Rectal smooth muscle tissue (tissue), 1 donor: Measurements from ENCODE around the gene RINL.
"Not testable (repeated sequence)": the region's sequence is repeated elsewhere in the genome, so short reads cannot be mapped to it uniquely, and the experiment has no call there.

Experiments used
- H3K27ac ChIP-seq: one replicate; pipeline ENCODE4 v1.7.0; 2013; ENCODE audit warnings: low read depth, low read length, inconsistent platforms
- H3K27me3 ChIP-seq: one replicate; pipeline ENCODE4 v1.7.0; 2013; ENCODE audit warnings: low read length; ENCODE audit not compliant: control insufficient read depth, insufficient read depth
- H3K36me3 ChIP-seq: one replicate; pipeline ENCODE4 v1.7.0; 2013; ENCODE audit warnings: low read length; ENCODE audit not compliant: control insufficient read depth, insufficient read depth
- H3K4me1 ChIP-seq: one replicate; pipeline ENCODE4 v1.7.0; 2013; ENCODE audit warnings: low read length; ENCODE audit not compliant: control insufficient read depth, insufficient read depth
- H3K4me3 ChIP-seq: one replicate; pipeline ENCODE4 v1.7.0; 2013; ENCODE audit warnings: low read length
- H3K9ac ChIP-seq: one replicate; pipeline ENCODE4 v1.7.0; 2013; ENCODE audit warnings: low read length

Gene RINL

DNA sequence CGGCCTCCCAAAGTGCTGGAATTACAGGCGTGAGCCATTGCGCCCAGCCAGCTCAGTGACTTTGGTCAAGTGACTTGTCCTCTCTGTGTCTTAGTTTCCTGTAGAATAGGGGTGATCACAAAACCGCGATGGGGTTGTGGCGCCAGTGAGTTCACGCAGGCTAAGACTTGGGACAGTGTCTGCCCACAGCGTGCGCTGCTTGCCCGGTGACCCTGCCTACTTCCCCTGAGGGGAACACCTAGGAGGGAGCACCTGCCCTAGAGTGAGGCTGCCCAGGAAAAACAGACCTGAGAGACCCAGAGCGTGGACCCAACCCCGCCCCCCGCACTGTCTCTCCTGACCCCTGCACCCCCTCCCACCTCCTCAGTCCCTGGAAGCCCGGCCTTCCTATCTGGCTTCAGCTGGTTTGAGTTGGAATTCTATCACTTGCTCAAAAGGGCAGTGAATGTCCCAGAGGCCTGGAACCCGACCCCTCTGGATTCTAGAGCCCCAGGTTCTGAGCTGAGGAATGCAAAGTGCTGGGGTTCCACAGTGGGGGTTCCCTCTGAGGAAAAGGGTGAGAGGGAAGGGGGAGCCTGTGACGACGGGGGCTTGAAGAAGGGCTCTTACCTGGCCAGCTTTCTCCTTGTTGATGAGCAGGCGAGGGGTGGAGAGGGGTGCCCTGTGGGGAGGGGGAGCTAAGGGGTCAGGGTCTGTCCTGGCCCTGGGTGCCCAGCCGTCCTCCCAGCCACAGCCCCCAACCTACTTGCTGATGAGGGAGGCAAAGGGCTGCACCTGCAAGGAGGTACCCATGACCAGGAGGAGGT, 2.2 kb upstream of the RINL start:
- no peak overlapping the region for H3K27ac ChIP-seq
- no peak overlapping the region for H3K4me3 ChIP-seq
- H3K27me3 ChIP-seq: no peaks in the 10 kb centered on the region
- H3K4me1 ChIP-seq: no peaks in the 10 kb centered on the region
- peaks cover 5% of the 10 kb centered on the region for H3K36me3 ChIP-seq
- no peak overlapping the region for H3K9ac ChIP-seq

DNA sequence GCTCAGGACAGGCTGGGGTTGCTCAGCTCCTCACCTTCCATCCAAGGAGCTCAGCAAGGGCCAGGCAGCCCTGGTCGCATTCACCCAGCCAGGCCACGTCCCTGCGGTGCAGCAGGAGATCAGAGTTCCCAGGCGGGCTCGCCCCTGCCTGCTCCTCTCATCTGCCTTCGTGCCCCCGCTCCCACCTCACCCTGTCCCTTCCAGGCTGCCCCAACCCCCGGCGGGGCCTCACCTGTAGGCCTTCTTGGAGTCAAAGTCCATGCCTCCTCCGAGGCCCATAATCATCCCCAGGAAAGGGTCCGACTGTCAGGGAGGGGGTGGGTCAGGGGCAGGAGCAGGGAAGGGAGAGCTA, 1.3 kb upstream of the RINL start:
- no peak overlapping the region for H3K27ac ChIP-seq
- H3K27me3 ChIP-seq: no peaks in the 10 kb centered on the region
- peaks cover 5% of the 10 kb centered on the region for H3K36me3 ChIP-seq
- no peaks in the 10 kb centered on the region for H3K4me1 ChIP-seq
- no peak overlapping the region for H3K4me3 ChIP-seq
- no peak overlapping the region for H3K9ac ChIP-seq

GRCh38 chr19:38878575-38879399, 712 bp upstream of the RINL start:
- H3K4me3 ChIP-seq: no peak overlapping the region
- no peak overlapping the region for H3K9ac ChIP-seq
- H3K27me3 ChIP-seq: no peaks in the 10 kb centered on the region
- H3K36me3 ChIP-seq: peaks cover 5% of the 10 kb centered on the region
- no peak overlapping the region for H3K27ac ChIP-seq
- no peaks in the 10 kb centered on the region for H3K4me1 ChIP-seq

DNA sequence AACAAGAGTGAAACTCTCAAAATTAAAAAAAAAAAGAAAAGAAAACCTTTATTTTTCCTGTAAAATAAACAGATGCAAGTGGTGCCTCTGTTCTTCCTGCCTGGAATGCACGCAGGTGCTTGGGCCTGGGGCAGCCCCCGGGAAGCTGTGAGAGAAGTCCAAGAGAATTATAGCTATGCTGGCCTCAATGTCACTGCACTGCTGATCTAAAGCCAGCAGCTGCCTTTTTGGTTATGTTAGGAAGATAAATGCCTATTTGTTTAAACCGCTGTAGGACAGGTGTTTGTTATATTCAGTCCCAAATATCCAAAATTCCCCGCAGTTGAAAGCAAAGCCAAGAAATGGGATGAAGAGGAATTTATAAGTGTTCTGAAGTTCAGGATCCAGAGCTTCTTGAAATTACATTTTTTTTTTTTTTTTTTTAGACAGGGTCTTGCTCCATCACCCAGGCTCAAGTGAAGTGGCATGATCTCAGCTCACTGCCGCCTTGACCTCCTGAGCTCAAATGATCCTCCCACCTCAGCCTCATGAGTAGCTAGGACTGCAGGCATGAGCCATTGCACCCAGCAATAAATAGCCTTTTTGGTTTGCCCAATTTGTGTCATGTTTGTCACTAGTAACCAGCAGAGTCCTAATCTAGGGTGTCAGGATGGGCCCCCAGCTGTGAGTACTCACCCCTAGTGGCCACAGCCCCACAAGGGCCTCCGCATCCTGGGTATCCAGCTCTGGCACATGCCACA, 2.2 kb downstream of the RINL start:
- Histone ChIP-seq H3K27ac (no peak overlapping the region), H3K27me3 (no peaks in the 10 kb centered on the region), H3K9ac (no peak overlapping the region), H3K36me3 (no peaks in the 10 kb centered on the region), H3K4me3 (no peak overlapping the region), H3K4me1 (no peaks in the 10 kb centered on the region)

DNA sequence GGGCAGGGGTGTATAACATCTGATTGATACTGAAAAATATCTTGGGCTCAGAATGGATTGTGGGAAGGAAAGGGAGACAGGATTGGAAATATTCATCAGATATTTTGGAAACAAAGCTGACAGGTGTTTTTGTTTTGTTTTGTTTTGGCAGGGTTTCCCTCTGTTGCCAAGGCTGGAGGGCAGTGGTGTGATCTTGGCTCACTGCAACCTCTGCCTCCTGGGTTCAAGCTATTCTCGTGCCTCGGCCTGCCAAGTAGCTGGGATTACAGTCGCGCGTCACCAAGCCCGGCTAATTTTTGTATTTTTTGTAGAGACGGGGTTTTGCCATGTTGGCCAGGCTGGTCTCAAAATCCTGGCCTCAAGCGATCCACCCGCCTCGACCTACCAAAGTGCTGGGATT, 4.7 kb downstream of the RINL start:
- not testable (repeated sequence) for H3K27ac ChIP-seq, H3K36me3 ChIP-seq, H3K27me3 ChIP-seq, H3K4me3 ChIP-seq, H3K9ac ChIP-seq, H3K4me1 ChIP-seq

GRCh38 chr19:38870612-38871011, 7.5 kb downstream of the RINL start:
- H3K4me3 ChIP-seq: no peak overlapping the region
- H3K27ac ChIP-seq: no peak overlapping the region
- no peak overlapping the region for H3K9ac ChIP-seq
- H3K27me3 ChIP-seq: no peaks in the 10 kb centered on the region
- peaks cover 7% of the 10 kb centered on the region for H3K4me1 ChIP-seq
- no peaks in the 10 kb centered on the region for H3K36me3 ChIP-seq

DNA sequence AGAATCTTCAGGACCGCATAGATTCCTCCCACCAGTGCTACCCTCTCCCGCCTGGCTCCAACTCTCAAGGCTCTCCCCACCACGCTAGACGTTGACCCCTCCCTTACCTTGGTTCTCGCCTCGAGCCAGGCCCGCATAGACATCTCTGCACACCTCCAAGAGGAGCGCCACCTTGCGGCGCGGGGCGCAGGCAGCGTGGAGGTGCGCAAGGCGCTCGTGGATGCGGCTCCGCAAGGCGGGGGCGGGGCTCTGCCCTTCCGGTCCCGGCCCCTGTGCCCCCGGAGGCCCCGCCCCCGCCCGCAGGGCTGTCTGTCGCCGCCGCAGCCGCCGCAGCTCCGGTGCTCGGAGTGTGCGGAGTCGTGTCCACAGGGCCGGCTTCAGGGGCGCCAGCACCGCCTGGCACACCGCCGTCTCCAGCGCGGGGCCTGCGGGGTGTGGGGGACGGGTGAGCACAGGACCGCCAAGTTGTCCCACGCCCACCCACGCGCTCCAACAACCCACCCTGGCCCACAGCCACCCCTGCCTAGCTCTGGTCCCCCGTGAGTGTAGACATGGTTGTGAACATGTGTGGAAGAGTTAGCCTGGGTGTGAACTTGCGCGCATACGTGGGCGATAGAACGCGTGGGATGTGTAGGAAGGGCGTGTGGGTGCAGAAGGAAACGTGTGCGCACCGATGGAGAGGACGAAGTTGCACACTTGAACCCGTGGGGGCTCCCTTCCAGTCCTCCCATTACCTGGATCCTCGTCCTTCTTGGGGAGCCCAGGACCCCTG, 8.1 kb downstream of the RINL start:
- H3K27ac ChIP-seq: no peak overlapping the region
- peaks cover 7% of the 10 kb centered on the region for H3K4me1 ChIP-seq
- peak overlapping the region; percentile 60 for H3K4me3 ChIP-seq

GRCh38 chr19:38869160-38869835, 8.8 kb downstream of the RINL start:
- Histone ChIP-seq H3K9ac (peak overlapping the region; percentile 10), H3K36me3 (no peaks in the 10 kb centered on the region), H3K4me3 (peak overlapping the region; percentile 60), H3K4me1 (peaks cover 7% of the 10 kb centered on the region), H3K27ac (no peak overlapping the region), H3K27me3 (no peaks in the 10 kb centered on the region)

More for the DNA sequence above, 8.1 kb downstream of the RINL start:
- H3K27me3 ChIP-seq: no peaks in the 10 kb centered on the region
- H3K36me3 ChIP-seq: no peaks in the 10 kb centered on the region
- no peak overlapping the region for H3K9ac ChIP-seq

DNA sequence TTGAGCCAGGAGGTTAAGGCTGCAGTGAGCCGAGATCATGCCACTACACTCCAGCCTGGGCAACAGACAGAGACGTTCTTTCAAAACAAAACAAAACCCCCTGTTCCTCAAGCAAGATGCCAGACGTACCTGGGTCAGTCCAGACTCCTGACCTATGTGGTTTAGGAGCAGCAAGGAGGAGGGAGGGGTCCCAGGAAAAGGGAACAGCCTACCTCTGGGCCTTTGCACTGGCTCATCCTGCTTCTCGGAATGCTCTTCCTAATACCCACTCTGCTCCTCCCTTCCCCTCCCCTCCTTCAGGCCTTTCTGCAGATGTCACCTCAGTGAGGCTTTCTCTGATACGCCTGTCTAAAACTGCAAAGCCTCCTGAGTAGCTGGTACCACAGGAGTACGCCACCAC, 9.5 kb downstream of the RINL start:
- no peak overlapping the region for H3K27ac ChIP-seq

DNA sequence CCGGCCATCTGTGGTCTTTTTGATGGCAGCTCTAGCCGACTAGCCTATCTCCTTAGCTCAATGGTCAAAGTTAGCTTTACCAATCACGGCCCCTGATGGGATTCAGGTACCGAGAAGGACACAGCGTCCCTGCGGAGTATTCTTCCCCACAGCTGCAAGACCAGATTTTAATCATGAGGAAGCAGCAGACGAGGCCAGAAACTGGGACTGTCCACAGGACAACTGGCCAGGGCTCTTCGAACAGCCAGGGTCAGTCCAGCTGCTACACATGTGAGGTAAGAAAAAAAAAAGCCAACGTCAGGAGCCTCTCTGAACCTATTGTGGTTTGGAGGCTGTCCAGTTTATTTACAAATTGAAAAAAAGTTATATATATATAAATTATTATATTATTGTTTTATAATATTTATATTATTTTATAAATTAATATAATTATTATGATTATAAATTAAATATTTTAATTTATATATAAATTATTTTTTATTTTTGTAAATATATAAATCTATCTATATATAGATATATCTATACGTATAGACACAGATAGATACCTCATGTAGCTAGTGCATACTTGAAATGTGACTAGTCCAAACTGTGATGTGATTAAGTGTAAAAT, 10.8 kb downstream of the RINL start:
- H3K4me3 ChIP-seq: no peak overlapping the region
- H3K9ac ChIP-seq: no peak overlapping the region
- peaks cover 7% of the 10 kb centered on the region for H3K4me1 ChIP-seq
- H3K27ac ChIP-seq: no peak overlapping the region
- H3K27me3 ChIP-seq: no peaks in the 10 kb centered on the region
- no peaks in the 10 kb centered on the region for H3K36me3 ChIP-seq

More for the DNA sequence above, 9.5 kb downstream of the RINL start:
- Histone ChIP-seq H3K27me3 (no peaks in the 10 kb centered on the region), H3K4me1 (peaks cover 7% of the 10 kb centered on the region), H3K36me3 (no peaks in the 10 kb centered on the region), H3K4me3 (peak overlapping the region; percentile 13), H3K9ac (no peak overlapping the region)

DNA sequence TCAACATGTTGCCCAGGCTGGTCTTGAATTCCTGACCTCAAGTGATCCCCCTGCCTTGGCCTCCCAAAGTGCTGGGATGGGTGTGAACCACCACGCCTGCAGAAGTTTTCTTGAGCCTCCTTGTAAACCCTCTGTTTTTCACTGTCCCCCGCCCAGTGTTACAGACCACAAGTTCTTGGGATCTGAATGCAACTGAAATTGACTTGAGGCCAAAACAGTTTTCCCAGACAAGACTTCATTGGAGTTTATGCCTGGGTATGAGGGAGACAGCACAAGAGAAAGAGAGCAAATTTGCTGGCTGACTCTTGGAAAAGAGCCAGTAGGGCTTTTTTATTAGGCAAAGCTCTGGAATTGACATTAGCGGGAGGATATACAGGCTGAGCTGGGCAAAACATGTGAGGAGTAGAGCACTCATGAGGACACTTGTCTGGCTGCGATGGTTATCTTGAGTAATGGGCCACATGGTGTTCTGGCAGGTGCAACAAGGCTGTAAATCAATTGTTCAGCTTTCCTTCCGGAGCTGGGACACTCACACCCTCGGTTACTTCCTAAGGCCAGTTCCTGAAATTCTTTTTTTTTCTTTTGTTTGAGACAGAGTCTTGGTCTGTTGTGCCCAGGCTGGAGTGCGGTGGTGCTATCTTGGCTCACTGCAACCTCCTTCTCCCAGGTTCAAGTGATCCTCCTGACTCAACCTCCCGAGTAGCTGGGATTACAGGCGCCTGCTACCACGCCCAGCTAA, 15.6 kb downstream of the RINL start:
- Histone ChIP-seq H3K27me3 (no peaks in the 10 kb centered on the region), H3K36me3 (no peaks in the 10 kb centered on the region), H3K4me3 (no peak overlapping the region), H3K27ac (peak overlapping the region; percentile 1), H3K9ac (no peak overlapping the region), H3K4me1 (no peaks in the 10 kb centered on the region)
